HCT116 (cell line): ENCODE measurements around the gene HNRNPAB. TPM values are rescaled to one million over a fixed set of nuclear protein-coding genes. Genes with fewer than 3 reads are reported as not detected.
"Not testable (repeated sequence)": the region's sequence is repeated elsewhere in the genome, so short reads cannot be mapped to it uniquely, and the experiment has no call there.

ENCODE experiments used
- ATAC-seq: fragments of 200-7000 bp; cut with Tn5 transposase; 2 replicates; pipeline ENCODE4 v1.9.1; 2020; ENCODE audit warnings: mild to moderate bottlenecking, moderate library complexity
- BruUV-seq: library from RNA; stranded (reverse); fragments of 400-500 nt; replicated peaks from 2 replicates; lab custom pipeline; 2021; lab: Mats Ljungman, UMichigan
- CTCF ChIA-PET: fragments of 300-600 bp; sonication (Branson Sonifier 250); formaldehyde crosslinking; loops from one replicate; lab custom pipeline; 2021; ENCODE audit warnings: antibody characterized with exemption; lab: Charles Lee
- POLR2A ChIA-PET: fragments of 300-600, 350-600 bp; sonication (Branson Sonifier 250); formaldehyde crosslinking; loops from one replicate; lab custom pipeline; 2021; ENCODE audit warnings: antibody characterized with exemption; lab: Charles Lee
- RAD21 ChIA-PET, 2 experiments: fragments of 300-600 bp; sonication (Branson Sonifier 250); formaldehyde crosslinking; loops; one replicate each; lab custom pipeline; 2023; ENCODE audit warnings: low total read pairs in 2 of 2; ENCODE audit not compliant: uncharacterized antibody in 2 of 2, unreplicated experiment in 2 of 2, low non-redundant PET in 1 of 2; lab: Charles Lee
- DNase-seq: peaks from one replicate; pipeline ENCODE4 v3.0.0-alpha.2; 2010; ENCODE audit warnings: low read depth, low spot score
- H2AFZ ChIP-seq: fragments of 200-600 bp; shearing (Covaris generic), sonication (generic); 2 replicates; pipeline ENCODE4 v1.6.1; 2017; ENCODE audit warnings: low read depth, mixed run types, mixed read lengths, antibody characterized with exemption, low read length; ENCODE audit not compliant: poor library complexity, severe bottlenecking
- H3K27ac ChIP-seq: 2 replicates; pipeline ENCODE4 v1.5.1; 2012; ENCODE audit warnings: low read depth, low read length
- H3K27me3 ChIP-seq: fragments of 200-600 bp; sonication (generic); 2 replicates; pipeline ENCODE4 v1.6.1; 2016; ENCODE audit warnings: mixed run types, low read length, mixed read lengths; ENCODE audit not compliant: insufficient read depth
- H3K36me3 ChIP-seq, 2 experiments: fragments of 200-500 bp in 1 of 2; fragments of 200-600 bp in 1 of 2; sonication (Bioruptor generic) in 1 of 2; sonication (generic) in 1 of 2; 2 replicates each; pipeline versions ENCODE4 v1.5.1 to v1.6.1; 2014 to 2016; ENCODE audit warnings: low read length in 2 of 2, inconsistent platforms in 1 of 2, mixed read lengths in 1 of 2, mixed run types in 1 of 2; ENCODE audit not compliant: insufficient read depth in 2 of 2, control insufficient read depth in 1 of 2
- H3K4me1 ChIP-seq, 2 experiments: fragments of 200-600 bp in 1 of 2; sonication (generic) in 1 of 2; 2 replicates each; pipeline versions ENCODE4 v1.5.1 to v1.6.1; 2012 to 2017; ENCODE audit warnings: low read length in 2 of 2, inconsistent platforms in 1 of 2, mild to moderate bottlenecking in 1 of 2, mixed read lengths in 1 of 2, mixed run types in 1 of 2, moderate library complexity in 1 of 2; ENCODE audit not compliant: insufficient read depth in 2 of 2, control insufficient read depth in 1 of 2
- H3K4me2 ChIP-seq: fragments of 200-600 bp; sonication (generic); 2 replicates; pipeline ENCODE4 v1.6.1; 2017; ENCODE audit warnings: mixed run types, low read length, mixed read lengths
- H3K4me3 ChIP-seq, 2 experiments: fragments of 200-600 bp in 1 of 2; sonication (generic) in 1 of 2; replicated peaks in 1 of 2; 2 replicates each; pipeline ENCODE4 v1.5.1; 2011 to 2016; ENCODE audit warnings: low read length in 2 of 2, control low read depth in 1 of 2, low read depth in 1 of 2, mild to moderate bottlenecking in 1 of 2, mixed read lengths in 1 of 2, mixed run types in 1 of 2
- H3K79me2 ChIP-seq: fragments of 200-600 bp; sonication (generic); 2 replicates; pipeline ENCODE4 v1.6.1; 2017; ENCODE audit warnings: mild to moderate bottlenecking, mixed run types, low read length, moderate library complexity, mixed read lengths; ENCODE audit not compliant: insufficient read depth
- H3K9ac ChIP-seq: fragments of 200-600 bp; sonication (generic); 2 replicates; pipeline ENCODE4 v1.6.1; 2016; ENCODE audit warnings: low read length, mixed read lengths
- H3K9me2 ChIP-seq: fragments of 200-600 bp; sonication (generic), shearing (Covaris generic); 2 replicates; pipeline ENCODE4 v1.6.1; 2017; ENCODE audit warnings: mixed run types, mild to moderate bottlenecking, moderate library complexity; ENCODE audit not compliant: insufficient read depth
- H3K9me3 ChIP-seq, 2 experiments: fragments of 200-500 bp in 1 of 2; fragments of 200-600 bp in 1 of 2; sonication (Bioruptor generic) in 1 of 2; sonication (generic) in 1 of 2; 2 replicates each; pipeline ENCODE4 v1.6.1; 2014 to 2017; ENCODE audit warnings: low read length in 2 of 2, mixed read lengths in 2 of 2, inconsistent platforms in 1 of 2, low read depth in 1 of 2, mild to moderate bottlenecking in 1 of 2, mixed run types in 1 of 2, moderate library complexity in 1 of 2; ENCODE audit not compliant: control insufficient read depth in 1 of 2, insufficient read depth in 1 of 2
- H4K20me1 ChIP-seq: fragments of 200-600 bp; sonication (generic), shearing (Covaris generic); 2 replicates; pipeline ENCODE4 v1.6.1; 2017; ENCODE audit warnings: mixed run types, mild to moderate bottlenecking, moderate library complexity; ENCODE audit not compliant: insufficient read depth
- CEBPB ChIP-seq: IDR thresholded peaks from 2 replicates; pipeline ENCODE4 v1.6.1; 2012; ENCODE audit warnings: low read depth
- CTCF ChIP-seq, 3 experiments: fragments of 200-600 bp in 1 of 3; sonication (generic) in 1 of 3; IDR thresholded peaks in 2 of 3; conservative IDR thresholded peaks in 1 of 3; 2 replicates each; pipeline ENCODE4 v1.5.1; 2012 to 2017; ENCODE audit warnings: low read depth in 2 of 3, low read length in 2 of 3, antibody characterized with exemption in 1 of 3, borderline replicate concordance in 1 of 3, control low read depth in 1 of 3, mild to moderate bottlenecking in 1 of 3, mixed read lengths in 1 of 3, mixed run types in 1 of 3, moderate library complexity in 1 of 3; ENCODE audit not compliant: insufficient read depth in 1 of 3
- EGR1 ChIP-seq: IDR thresholded peaks from 2 replicates; pipeline ENCODE4 v1.6.1; 2012; ENCODE audit warnings: low read depth
- ELF1 ChIP-seq: IDR thresholded peaks from 2 replicates; pipeline ENCODE4 v1.6.1; 2012; ENCODE audit warnings: low read depth, borderline replicate concordance
- EZH2phosphoT487 ChIP-seq: fragments of 200-600 bp; IDR thresholded peaks from 2 replicates; pipeline ENCODE4 v1.6.1; 2018; ENCODE audit warnings: antibody characterized with exemption, borderline replicate concordance
- RAD21 ChIP-seq: IDR thresholded peaks from 2 replicates; pipeline ENCODE4 v1.6.1; 2012; ENCODE audit warnings: low read depth, mild to moderate bottlenecking
- ZFX ChIP-seq: fragments of 450-650 bp; IDR thresholded peaks from 2 replicates; pipeline ENCODE4 v1.6.1; 2017
- intact Hi-C: fragments of 100-400 bp; cut with micrococcal nuclease; formaldehyde crosslinking; loops from 2 replicates; pipeline ENCODE4 v1.10.0; 2022
- total RNA-seq: library from RNA; stranded (reverse); gene quantifications from one replicate; pipeline ENCODE4 v1.2.1, GENCODE V29; 2021; ENCODE audit not compliant: unreplicated experiment

Gene HNRNPAB
- total RNA-seq, 1 experiment from 2014 or later = 273 TPM

- TF ChIP-seq CTCF (IDR thresholded peaks at IDR 0.05 in 2 of 3, conservative IDR thresholded peaks at IDR 0.05 in 1 of 3; ENCODE audit: borderline replicate concordance in 1 of 3, insufficient read depth in 1 of 3, low read depth in 2 of 3, low read length in 2 of 3) = no peak
- no peak for TF ChIP-seq CEBPB
- no peak for TF ChIP-seq ELF1
- TF ChIP-seq EGR1 = no peak
- TF ChIP-seq EZH2phosphoT487 = no peak
- TF ChIP-seq RAD21 = no peak
- TF ChIP-seq ZFX = no peak
These were observed 34.6 kb downstream of the HNRNPAB start (continued) for GRCh38 chr5:178238711-178239592.

- intact Hi-C loops = loop anchor here (5.0 kb wide), 1 partner anchor 313 kb away; no protein-coding TSS in a partner anchor
- RAD21 ChIA-PET, H3K9me2 ChIP-seq, H3K27ac ChIP-seq, ATAC-seq, BruUV-seq, H2AFZ ChIP-seq, CTCF ChIA-PET, H3K4me2 ChIP-seq, H3K79me2 ChIP-seq, H3K27me3 ChIP-seq, POLR2A ChIA-PET, DNase-seq, H3K36me3 ChIP-seq, H3K9ac ChIP-seq, H3K9me3 ChIP-seq, H4K20me1 ChIP-seq, H3K4me1 ChIP-seq, H3K4me3 ChIP-seq: not testable (repeated sequence)
These were observed 35.4 kb downstream of the HNRNPAB start for GRCh38 chr5:178239626-178240301.
